Adrenal gland (tissue), 5 donors: ENCODE data around the gene MGMT.

Source experiments
- POLR2A ChIP-seq, 2 donors: fragments of 450-650 bp; IDR thresholded peaks; one replicate each; pipeline ENCODE4 v1.6.1; 2017; ENCODE audit warnings: antibody characterized with exemption in 2 of 2, mild to moderate bottlenecking in 2 of 2, moderate library complexity in 1 of 2
- TF ChIP-seq, protein P1 (sequence below), 6 experiments: fragments of 450-650 bp in 4 of 6; fragments of 200-600 bp in 2 of 6; sonication (generic) in 1 of 6; IDR thresholded peaks; 1 replicate in 5 of 6; 2 replicates in 1 of 6; pipeline versions ENCODE4 v1.5.1 to v1.8.0; 2016 to 2021; ENCODE audit warnings: antibody characterized with exemption in 6 of 6, mild to moderate bottlenecking in 2 of 6, moderate library complexity in 1 of 6
- donor health status: DM: no; HTN: no; CAD: no.

DNA sequence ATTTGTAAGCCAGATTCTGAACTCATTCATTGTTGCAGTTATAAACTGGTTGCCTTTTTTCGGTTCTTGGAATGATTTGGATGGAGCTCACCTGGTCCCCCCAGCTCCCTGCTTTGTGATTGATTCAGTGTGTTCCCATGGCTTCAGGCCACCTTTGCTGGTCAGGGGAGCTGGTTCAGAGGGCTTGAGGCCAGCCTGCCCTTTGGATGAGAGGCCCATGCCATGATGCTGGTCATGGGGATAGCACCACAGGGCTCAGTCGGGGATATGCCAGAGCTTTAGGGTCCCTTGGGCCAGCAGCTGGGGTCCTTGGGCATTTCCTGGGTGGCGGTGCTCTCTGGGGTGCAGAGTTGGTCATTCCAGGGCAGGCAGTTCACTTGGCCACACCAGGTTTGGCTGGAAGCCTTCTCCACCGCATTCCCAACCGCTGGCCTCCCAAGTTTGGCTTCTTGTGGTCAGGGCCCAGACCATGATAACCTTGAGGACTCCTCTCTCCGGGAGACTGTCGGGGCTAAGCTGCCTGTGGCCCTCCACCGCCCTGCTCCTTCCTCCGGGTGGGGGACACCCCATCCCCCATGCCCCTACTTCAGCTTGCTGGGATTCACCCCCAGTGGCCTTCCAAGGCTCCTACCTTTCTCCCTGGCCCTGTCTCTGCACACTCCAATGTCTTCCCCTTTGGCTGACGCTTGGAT lies 65.1 kb downstream of the MGMT start:
- TF ChIP-seq, protein P1, sequence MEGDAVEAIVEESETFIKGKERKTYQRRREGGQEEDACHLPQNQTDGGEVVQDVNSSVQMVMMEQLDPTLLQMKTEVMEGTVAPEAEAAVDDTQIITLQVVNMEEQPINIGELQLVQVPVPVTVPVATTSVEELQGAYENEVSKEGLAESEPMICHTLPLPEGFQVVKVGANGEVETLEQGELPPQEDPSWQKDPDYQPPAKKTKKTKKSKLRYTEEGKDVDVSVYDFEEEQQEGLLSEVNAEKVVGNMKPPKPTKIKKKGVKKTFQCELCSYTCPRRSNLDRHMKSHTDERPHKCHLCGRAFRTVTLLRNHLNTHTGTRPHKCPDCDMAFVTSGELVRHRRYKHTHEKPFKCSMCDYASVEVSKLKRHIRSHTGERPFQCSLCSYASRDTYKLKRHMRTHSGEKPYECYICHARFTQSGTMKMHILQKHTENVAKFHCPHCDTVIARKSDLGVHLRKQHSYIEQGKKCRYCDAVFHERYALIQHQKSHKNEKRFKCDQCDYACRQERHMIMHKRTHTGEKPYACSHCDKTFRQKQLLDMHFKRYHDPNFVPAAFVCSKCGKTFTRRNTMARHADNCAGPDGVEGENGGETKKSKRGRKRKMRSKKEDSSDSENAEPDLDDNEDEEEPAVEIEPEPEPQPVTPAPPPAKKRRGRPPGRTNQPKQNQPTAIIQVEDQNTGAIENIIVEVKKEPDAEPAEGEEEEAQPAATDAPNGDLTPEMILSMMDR (IDR thresholded peaks at IDR 0.05): no peak
- TF ChIP-seq POLR2A (IDR thresholded peaks at IDR 0.05): no peak
